GM12878 (cell line): ENCODE results near the gene LETM1. TPM values are rescaled to one million over a fixed set of nuclear protein-coding genes. Genes with fewer than 3 reads are reported as not detected.

Source experiments
- ATAC-seq: fragments of 200-7000 bp; cut with Tn5 transposase; 3 replicates; pipeline ENCODE4 v1.9.1; 2020; ENCODE audit warnings: mild to moderate bottlenecking, moderate library complexity
- BruUV-seq: library from RNA; stranded (reverse); fragments of 400-500 nt; replicated peaks from 2 replicates; lab custom pipeline; 2021; lab: Mats Ljungman, UMichigan
- CTCF ChIA-PET: fragments of 300-600 bp; sonication (Branson Sonifier 250); formaldehyde crosslinking; extraction: SDS; loops from one replicate; lab custom pipeline; 2021; ENCODE audit warnings: inconsistent platforms; lab: Yijun Ruan, JAX
- POLR2A ChIA-PET: fragments of 350-600 bp; formaldehyde crosslinking; extraction: SDS; loops from one replicate; lab custom pipeline; 2021; ENCODE audit warnings: inconsistent platforms; lab: Charles Lee
- RAD21 ChIA-PET: fragments of 300-600 bp; sonication (Branson Sonifier 250); formaldehyde crosslinking; loops from one replicate; lab custom pipeline; 2023; ENCODE audit warnings: antibody characterized with exemption; ENCODE audit not compliant: unreplicated experiment; lab: Charles Lee
- SMC1A ChIA-PET: fragments of 300-600 bp; sonication (Branson Sonifier 250); formaldehyde crosslinking; loops from one replicate; lab custom pipeline; 2023; ENCODE audit not compliant: unreplicated experiment, uncharacterized antibody; lab: Charles Lee
- DNase-seq: peaks from one replicate; pipeline ENCODE4 v3.0.0-alpha.2; 2011; ENCODE audit warnings: low read depth, low spot score
- FAIRE-seq: peaks from 3 replicates; lab custom pipeline; 2011; peaks lifted over from hg19 to GRCh38; lab: Jason Lieb, UNC
- H2AFZ ChIP-seq: 2 replicates; pipeline ENCODE4 v1.6.0; 2011; ENCODE audit warnings: low read depth, low read length, control low read depth; ENCODE audit not compliant: control insufficient read depth
- H3K27ac ChIP-seq: 2 replicates; pipeline ENCODE4 v1.5.1; 2011; ENCODE audit warnings: control low read depth; ENCODE audit not compliant: control insufficient read depth, insufficient read depth
- H3K27me3 ChIP-seq, 2 experiments: replicated peaks in 1 of 2; 2 replicates each; pipeline versions ENCODE4 v1.6.0 to v1.6.1; 2011; ENCODE audit warnings: low read length in 1 of 2; ENCODE audit not compliant: control insufficient read depth in 2 of 2, insufficient read depth in 2 of 2
- H3K36me3 ChIP-seq, 2 experiments: 2 replicates each; pipeline ENCODE4 v1.5.1; 2011; ENCODE audit warnings: low read length in 1 of 2; ENCODE audit not compliant: control insufficient read depth in 2 of 2, insufficient read depth in 2 of 2
- H3K4me1 ChIP-seq: 2 replicates; pipeline ENCODE4 v1.6.1; 2011; ENCODE audit warnings: mild to moderate bottlenecking, low read length, moderate library complexity, mixed read lengths; ENCODE audit not compliant: control insufficient read depth, insufficient read depth
- H3K4me2 ChIP-seq: 2 replicates; pipeline ENCODE4 v1.6.0; 2011; ENCODE audit warnings: control low read depth; ENCODE audit not compliant: control insufficient read depth, insufficient read depth
- H3K4me3 ChIP-seq: fragments of 200-600 bp; sonication (generic); 2 replicates; pipeline ENCODE4 v1.5.1; 2016
- H3K79me2 ChIP-seq: 2 replicates; pipeline ENCODE4 v1.6.0; 2011; ENCODE audit warnings: low read length; ENCODE audit not compliant: control insufficient read depth, insufficient read depth
- H3K9ac ChIP-seq: 2 replicates; pipeline ENCODE4 v1.8.0; 2011; ENCODE audit warnings: low read length, control low read depth, mixed read lengths; ENCODE audit not compliant: control insufficient read depth, insufficient read depth
- H3K9me3 ChIP-seq: replicated peaks from 3 replicates; pipeline ENCODE4 v1.5.1; 2011; ENCODE audit warnings: mild to moderate bottlenecking, low read length; ENCODE audit not compliant: control insufficient read depth, insufficient read depth
- H4K20me1 ChIP-seq: 2 replicates; pipeline ENCODE4 v1.6.0; 2011; ENCODE audit not compliant: control insufficient read depth, insufficient read depth
- CBFB ChIP-seq: IDR thresholded peaks from 2 replicates; pipeline ENCODE4 v1.6.1; 2016; ENCODE audit warnings: antibody characterized with exemption, low read depth
- CHD2 ChIP-seq: IDR thresholded peaks from 2 replicates; pipeline ENCODE4 v1.6.1; 2011; ENCODE audit warnings: low read depth, low read length, improper control_type of control experiment, borderline replicate concordance
- FOXK2 ChIP-seq: fragments of 450-650 bp; IDR thresholded peaks from 2 replicates; pipeline ENCODE4 v1.6.1; 2017; ENCODE audit warnings: mild to moderate bottlenecking, moderate library complexity
- JUND ChIP-seq: IDR thresholded peaks from 2 replicates; pipeline ENCODE4 v1.6.1; 2012; ENCODE audit warnings: low read depth, mild to moderate bottlenecking, low read length, improper control_type of control experiment, moderate library complexity
- KAT2A ChIP-seq: conservative IDR thresholded peaks from 2 replicates; pipeline ENCODE4 v1.6.1; 2011; ENCODE audit warnings: low read depth, low read length; ENCODE audit not compliant: control insufficient read depth
- MXI1 ChIP-seq: fragments of 150-350 bp; IDR thresholded peaks from 2 replicates; pipeline ENCODE4 v1.6.1; 2011; ENCODE audit warnings: low read depth, mild to moderate bottlenecking, inconsistent platforms, low read length, improper control_type of control experiment
- NR2F1 ChIP-seq: fragments of 450-650 bp; conservative IDR thresholded peaks from 2 replicates; pipeline ENCODE4 v1.6.1; 2017; ENCODE audit warnings: mild to moderate bottlenecking
- POLR2A ChIP-seq: IDR thresholded peaks from 2 replicates; pipeline ENCODE4 v1.6.1; 2011; ENCODE audit warnings: low read depth, mild to moderate bottlenecking, low read length
- RUNX3 ChIP-seq: IDR thresholded peaks from 2 replicates; pipeline ENCODE4 v1.6.1; 2012; ENCODE audit warnings: low read length, inconsistent platforms
- SIN3A ChIP-seq: IDR thresholded peaks from 2 replicates; pipeline ENCODE4 v1.6.1; 2012; ENCODE audit warnings: low read depth, low read length, improper control_type of control experiment
- ZBED1 ChIP-seq: IDR thresholded peaks from 2 replicates; pipeline ENCODE4 v1.6.1; 2016; ENCODE audit warnings: borderline replicate concordance
- ZNF24 ChIP-seq: fragments of 450-650 bp; IDR thresholded peaks from 2 replicates; pipeline ENCODE4 v1.6.1; 2017; ENCODE audit warnings: antibody characterized with exemption, mild to moderate bottlenecking
- ZNF622 ChIP-seq: fragments of 450-650 bp; IDR thresholded peaks from 2 replicates; pipeline ENCODE4 v1.6.1; 2017; ENCODE audit warnings: mild to moderate bottlenecking, inconsistent platforms
- ZSCAN29 ChIP-seq: fragments of 450-650 bp; IDR thresholded peaks from 2 replicates; pipeline ENCODE4 v1.6.1; 2017; ENCODE audit warnings: mild to moderate bottlenecking, moderate library complexity
- WGBS: methylation state at CpG from one replicate; pipeline ENCODE4 v1.1.6; 2016; ENCODE audit warnings: low lambda C conversion rate; ENCODE audit not compliant: insufficient replicate concordance, insufficient coverage; ENCODE audit errors: missing lambda C conversion rate; 5-methylcytosine and 5-hydroxymethylcytosine counted together
- in situ Hi-C: fragments of 300-500 bp; cut with MboI; formaldehyde crosslinking; loops from 9 replicates; pipeline ENCODE4 v1.14.3; 2018; ENCODE audit warnings: mixed read lengths
- intact Hi-C: fragments of 100-400 bp; cut with micrococcal nuclease; formaldehyde crosslinking; loops from one replicate; pipeline ENCODE4 v1.14.2; 2022; ENCODE audit not compliant: unreplicated experiment
- polyA plus RNA-seq, 11 experiments: library from polyadenylated mRNA; depleted of rRNA in 4 of 11; unstranded in 6 of 11; stranded (reverse) in 5 of 11; fragments of >200 nt; fragmentation: Nextera tagmentation in 4 of 11; fragmentation: Illumina TruSeq in 1 of 11; extraction: Ambion mirVana in 4 of 11; extraction: Trizol in 1 of 11; gene quantifications; 1 replicate in 1 of 11; 2 replicates in 10 of 11; pipeline versions ENCODE4 v1.2.1 to v1.2.3, GENCODE V29; 2011 to 2016; ENCODE audit warnings: inconsistent platforms in 2 of 11, missing spikeins in 2 of 11, low read depth in 1 of 11
- total RNA-seq, 4 experiments: library from RNA; depleted of rRNA in 3 of 4; stranded (reverse); fragments of >200 nt in 3 of 4; fragmentation: Illumina TruSeq in 1 of 4; extraction: Trizol in 1 of 4; gene quantifications; 2 replicates each; pipeline versions ENCODE4 v1.2.1 to v1.2.3, GENCODE V29; 2013 to 2021
- TF ChIP-seq, protein P1 (sequence below): fragments of 150-350 bp; IDR thresholded peaks from 2 replicates; pipeline ENCODE4 v1.6.1; 2014; ENCODE audit warnings: mild to moderate bottlenecking, low read depth, low read length
- TF ChIP-seq, protein P2 (sequence below): IDR thresholded peaks from 2 replicates; pipeline ENCODE4 v1.6.1; 2012; ENCODE audit warnings: low read depth, low read length, improper control_type of control experiment
- TF ChIP-seq, protein P3 (sequence below): fragments of 450-650 bp; formaldehyde crosslinking; IDR thresholded peaks from 2 replicates; pipeline ENCODE4 v1.4.0; 2020; ENCODE audit warnings: mild to moderate bottlenecking, moderate library complexity

LETM1 gene
- total and polyA plus RNA-seq, 10 of the 15 experiments (the other 5 are each of a cell fraction or from before 2014, with no cell fraction given): 2.6 to 65.2 (median 30.2) TPM

DNA sequence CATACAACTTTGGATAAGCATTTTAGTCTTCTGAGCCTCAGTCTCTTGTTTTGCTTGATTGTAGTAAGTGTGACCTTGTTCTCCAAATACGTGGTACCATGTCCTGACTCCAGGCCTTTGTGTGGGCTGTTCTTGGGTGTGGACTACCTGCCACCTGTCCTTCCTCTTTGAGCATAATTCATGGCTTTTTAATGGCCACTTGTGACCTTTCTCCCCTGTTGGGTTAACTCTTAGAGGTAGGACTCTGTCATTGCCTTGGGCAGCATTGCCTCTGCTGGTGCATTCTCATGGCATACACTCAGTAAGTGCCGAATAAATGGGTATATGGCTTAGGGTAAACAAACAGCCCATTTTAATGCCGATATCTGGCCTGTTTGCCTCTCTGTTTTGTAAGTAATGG is 18.2 kb upstream of the LETM1 start:
- no peak for FAIRE-seq
- H3K9ac ChIP-seq: peak overlapping the region; percentile 88
- in situ Hi-C loops (no loop called here), intact Hi-C loops (loop anchor here (5.0 to 10.0 kb wide), 2 partner anchors 162 to 541 kb away; partner anchors contain the start of genes CFAP99, SLBP and ZFYVE28)
- SMC1A ChIA-PET: interaction anchor here (1.4 to 3.0 kb wide), 4 partner anchors 8 to 40 kb away, joined by 5 to 20 read pairs (median 11); no protein-coding TSS in a partner anchor
- H2AFZ ChIP-seq: no peak overlapping the region
- H3K4me1 ChIP-seq: peaks cover 26% of the 10 kb centered on the region
- POLR2A ChIA-PET: interaction anchor here (0.6 to 3.3 kb wide), 6 partner anchors 9 to 631 kb away, joined by 3 to 10 read pairs (median 5); partner anchors contain the start of gene LETM1
- no peaks in the 10 kb centered on the region; the same call in none of the 2 replicates for H4K20me1 ChIP-seq
- peak overlapping the region; percentile 33 for H3K27ac ChIP-seq
- RAD21 ChIA-PET: interaction anchor here (1.2 to 1.5 kb wide), 2 partner anchors 20 to 26 kb away, joined by 3 to 4 read pairs; no protein-coding TSS in a partner anchor
- H3K9me3 ChIP-seq: no peaks in the 10 kb centered on the region
- CTCF ChIA-PET: interaction anchor here (1.0 to 3.0 kb wide), 4 partner anchors 14 to 40 kb away, joined by 3 to 17 read pairs (median 8); no protein-coding TSS in a partner anchor
- peaks cover 77% of the 10 kb centered on the region for H3K79me2 ChIP-seq
- no TSS peak for BruUV-seq
- H3K36me3 ChIP-seq: peaks cover 0 to 2% of the 10 kb centered on the region in 2 experiments; a peak in 3 of 4 replicates
- 46% methylated on average over 3 of the region's 3 CpGs for WGBS
- no peak for DNase-seq
- H3K4me3 ChIP-seq: peak overlapping the region; percentile 74; the same call in 1 of the 2 replicates
- no peak for ATAC-seq
- H3K4me2 ChIP-seq: peak overlapping the region; percentile 46
- H3K27me3 ChIP-seq: no peaks in the 10 kb centered on the region
- no peak for TF ChIP-seq POLR2A
- TF ChIP-seq ZBED1: no peak
- TF ChIP-seq RUNX3: no peak
- TF ChIP-seq, protein P1, sequence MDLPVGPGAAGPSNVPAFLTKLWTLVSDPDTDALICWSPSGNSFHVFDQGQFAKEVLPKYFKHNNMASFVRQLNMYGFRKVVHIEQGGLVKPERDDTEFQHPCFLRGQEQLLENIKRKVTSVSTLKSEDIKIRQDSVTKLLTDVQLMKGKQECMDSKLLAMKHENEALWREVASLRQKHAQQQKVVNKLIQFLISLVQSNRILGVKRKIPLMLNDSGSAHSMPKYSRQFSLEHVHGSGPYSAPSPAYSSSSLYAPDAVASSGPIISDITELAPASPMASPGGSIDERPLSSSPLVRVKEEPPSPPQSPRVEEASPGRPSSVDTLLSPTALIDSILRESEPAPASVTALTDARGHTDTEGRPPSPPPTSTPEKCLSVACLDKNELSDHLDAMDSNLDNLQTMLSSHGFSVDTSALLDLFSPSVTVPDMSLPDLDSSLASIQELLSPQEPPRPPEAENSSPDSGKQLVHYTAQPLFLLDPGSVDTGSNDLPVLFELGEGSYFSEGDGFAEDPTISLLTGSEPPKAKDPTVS: no peak
- TF ChIP-seq SIN3A: no peak
- no peak for TF ChIP-seq ZSCAN29
- TF ChIP-seq, protein P2, sequence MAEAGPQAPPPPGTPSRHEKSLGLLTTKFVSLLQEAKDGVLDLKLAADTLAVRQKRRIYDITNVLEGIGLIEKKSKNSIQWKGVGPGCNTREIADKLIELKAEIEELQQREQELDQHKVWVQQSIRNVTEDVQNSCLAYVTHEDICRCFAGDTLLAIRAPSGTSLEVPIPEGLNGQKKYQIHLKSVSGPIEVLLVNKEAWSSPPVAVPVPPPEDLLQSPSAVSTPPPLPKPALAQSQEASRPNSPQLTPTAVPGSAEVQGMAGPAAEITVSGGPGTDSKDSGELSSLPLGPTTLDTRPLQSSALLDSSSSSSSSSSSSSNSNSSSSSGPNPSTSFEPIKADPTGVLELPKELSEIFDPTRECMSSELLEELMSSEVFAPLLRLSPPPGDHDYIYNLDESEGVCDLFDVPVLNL: no peak
- no peak for TF ChIP-seq FOXK2
- no peak for TF ChIP-seq NR2F1
- no peak for TF ChIP-seq MXI1
- TF ChIP-seq ZNF24: no peak
- no peak for TF ChIP-seq KAT2A
- no peak for TF ChIP-seq JUND
- no peak for TF ChIP-seq ZNF622
- TF ChIP-seq, protein P3, sequence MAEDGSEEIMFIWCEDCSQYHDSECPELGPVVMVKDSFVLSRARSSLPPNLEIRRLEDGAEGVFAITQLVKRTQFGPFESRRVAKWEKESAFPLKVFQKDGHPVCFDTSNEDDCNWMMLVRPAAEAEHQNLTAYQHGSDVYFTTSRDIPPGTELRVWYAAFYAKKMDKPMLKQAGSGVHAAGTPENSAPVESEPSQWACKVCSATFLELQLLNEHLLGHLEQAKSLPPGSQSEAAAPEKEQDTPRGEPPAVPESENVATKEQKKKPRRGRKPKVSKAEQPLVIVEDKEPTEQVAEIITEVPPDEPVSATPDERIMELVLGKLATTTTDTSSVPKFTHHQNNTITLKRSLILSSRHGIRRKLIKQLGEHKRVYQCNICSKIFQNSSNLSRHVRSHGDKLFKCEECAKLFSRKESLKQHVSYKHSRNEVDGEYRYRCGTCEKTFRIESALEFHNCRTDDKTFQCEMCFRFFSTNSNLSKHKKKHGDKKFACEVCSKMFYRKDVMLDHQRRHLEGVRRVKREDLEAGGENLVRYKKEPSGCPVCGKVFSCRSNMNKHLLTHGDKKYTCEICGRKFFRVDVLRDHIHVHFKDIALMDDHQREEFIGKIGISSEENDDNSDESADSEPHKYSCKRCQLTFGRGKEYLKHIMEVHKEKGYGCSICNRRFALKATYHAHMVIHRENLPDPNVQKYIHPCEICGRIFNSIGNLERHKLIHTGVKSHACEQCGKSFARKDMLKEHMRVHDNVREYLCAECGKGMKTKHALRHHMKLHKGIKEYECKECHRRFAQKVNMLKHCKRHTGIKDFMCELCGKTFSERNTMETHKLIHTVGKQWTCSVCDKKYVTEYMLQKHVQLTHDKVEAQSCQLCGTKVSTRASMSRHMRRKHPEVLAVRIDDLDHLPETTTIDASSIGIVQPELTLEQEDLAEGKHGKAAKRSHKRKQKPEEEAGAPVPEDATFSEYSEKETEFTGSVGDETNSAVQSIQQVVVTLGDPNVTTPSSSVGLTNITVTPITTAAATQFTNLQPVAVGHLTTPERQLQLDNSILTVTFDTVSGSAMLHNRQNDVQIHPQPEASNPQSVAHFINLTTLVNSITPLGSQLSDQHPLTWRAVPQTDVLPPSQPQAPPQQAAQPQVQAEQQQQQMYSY (CRISPR knock-in tag): no peak
- no peak for TF ChIP-seq CHD2
- TF ChIP-seq CBFB: no peak
